HG03135 (cell line): Measurements from ENCODE around the gene NR0B2.
"Not testable (repeated sequence)": the region's sequence is repeated elsewhere in the genome, so short reads cannot be mapped to it uniquely, and the experiment has no call there.

Source experiments
- ATAC-seq: cut with Tn5 transposase; IDR thresholded peaks from one replicate; pipeline ENCODE4 v1.9.1; 2021; ENCODE audit warnings: mild to moderate bottlenecking, moderate library complexity; ENCODE audit not compliant: unreplicated experiment

NR0B2 gene, protein sequence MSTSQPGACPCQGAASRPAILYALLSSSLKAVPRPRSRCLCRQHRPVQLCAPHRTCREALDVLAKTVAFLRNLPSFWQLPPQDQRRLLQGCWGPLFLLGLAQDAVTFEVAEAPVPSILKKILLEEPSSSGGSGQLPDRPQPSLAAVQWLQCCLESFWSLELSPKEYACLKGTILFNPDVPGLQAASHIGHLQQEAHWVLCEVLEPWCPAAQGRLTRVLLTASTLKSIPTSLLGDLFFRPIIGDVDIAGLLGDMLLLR

DNA sequence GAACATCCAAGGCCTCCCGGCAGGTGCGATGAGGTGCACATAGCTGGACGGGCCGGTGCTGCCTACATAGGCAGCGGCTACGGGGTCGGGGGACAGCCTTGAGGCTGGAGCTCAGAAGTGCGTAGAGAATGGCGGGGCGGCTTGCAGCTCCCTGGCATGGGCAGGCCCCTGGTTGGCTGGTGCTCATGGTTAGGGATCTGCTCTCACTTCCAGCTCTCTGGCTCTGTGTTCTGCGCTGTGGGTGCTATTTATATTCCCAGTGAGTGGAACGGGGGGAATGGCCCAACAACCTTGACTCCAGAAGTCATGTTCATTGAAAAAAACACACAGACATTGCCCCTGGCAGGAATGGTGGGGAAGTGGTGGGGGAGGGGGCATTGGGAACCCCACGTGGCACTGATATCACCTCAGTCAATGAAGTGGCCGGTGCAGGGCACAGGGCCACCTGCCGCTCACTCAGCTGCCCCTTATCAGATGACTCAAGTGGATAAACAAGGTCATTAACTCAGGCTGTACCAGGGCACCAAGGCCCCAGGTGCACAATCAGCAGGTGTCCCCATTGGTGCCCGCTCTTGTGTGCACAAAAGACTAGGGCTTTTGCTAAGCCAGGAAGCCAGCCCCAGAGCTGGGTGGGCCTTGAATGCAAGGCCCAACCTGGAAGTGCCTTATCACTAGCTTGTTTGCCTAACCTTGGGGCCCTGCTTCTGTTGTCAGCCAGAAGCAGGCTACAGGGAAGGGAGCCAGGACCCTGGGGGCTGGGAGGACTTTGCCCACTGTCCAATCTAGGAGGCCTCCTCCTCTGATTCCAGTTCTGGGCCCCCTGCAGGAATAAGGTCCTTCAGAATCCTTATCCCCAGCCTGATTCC, at the start of gene NR0B2:
Gene NR0B2, minus strand, starts transcription at position 222 of the 866 bp plus-strand sequence. Its CDS starts 35 bp downstream, at position 187.
- ATAC-seq = no peak

- ATAC-seq = no peak
These were observed 48.1 kb upstream of the NR0B2 start for GRCh38 chr1:26961826-26962225.

DNA sequence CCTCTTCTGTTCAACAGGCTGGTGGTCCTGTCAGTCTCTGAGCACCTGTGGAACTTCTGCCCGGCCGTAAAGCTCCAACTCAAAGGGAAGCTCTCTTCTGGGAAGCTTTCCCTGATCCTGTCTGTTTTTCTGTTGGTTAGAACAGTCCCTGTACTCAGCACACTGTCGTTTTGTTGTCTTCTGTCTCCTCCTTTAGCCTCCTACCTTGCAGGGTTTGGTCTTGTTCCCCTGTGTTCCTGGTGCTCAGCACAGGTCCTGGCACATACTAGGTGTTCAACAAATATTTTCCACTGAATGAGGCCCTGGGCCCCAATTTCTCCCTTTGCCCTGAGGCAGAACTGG, 46.8 kb upstream of the NR0B2 start:
- no peak for ATAC-seq

DNA sequence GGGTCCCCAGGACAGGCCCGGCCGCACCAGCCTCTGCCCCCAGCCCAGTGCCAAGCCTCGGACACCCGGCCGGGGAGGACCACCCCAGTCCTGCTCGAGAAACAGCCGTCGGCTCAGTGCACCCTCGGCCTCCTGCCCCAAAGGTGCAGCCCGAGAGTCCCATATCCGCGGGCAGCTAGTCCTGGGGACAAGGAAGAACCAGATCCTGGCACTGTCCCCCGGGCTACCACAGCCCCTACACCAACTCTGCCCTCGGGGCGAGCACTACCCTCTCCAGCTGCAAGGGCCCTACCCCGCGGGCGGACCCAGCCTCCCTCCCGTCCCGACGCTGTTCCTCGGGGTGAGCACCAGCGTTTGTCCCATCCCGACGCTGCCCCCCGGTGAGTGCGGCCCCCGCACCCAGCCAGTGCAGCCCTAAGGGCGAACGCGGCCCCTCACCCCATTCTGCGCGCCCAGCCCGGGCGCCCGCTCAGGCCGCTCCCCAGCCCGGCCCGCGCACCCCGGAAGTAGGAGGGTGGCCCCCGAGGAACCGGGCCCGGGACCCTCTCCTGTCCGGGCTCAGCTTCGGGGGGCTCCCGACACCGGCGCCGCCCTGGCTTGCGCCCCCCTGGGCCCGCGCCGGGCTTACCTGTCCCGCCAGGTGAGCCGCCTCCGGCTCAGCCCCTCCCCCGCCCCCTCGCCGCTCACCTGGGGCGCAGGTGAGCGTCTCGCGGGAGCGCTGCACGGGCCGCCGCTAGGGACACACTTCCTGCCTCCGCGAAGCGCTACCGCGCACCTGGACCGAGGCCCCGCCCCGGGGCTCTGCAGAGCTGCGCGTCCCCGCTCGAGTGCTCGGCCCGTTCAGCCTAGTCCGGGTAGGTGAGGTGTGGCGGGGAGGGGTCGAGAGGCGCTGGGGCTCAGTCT, 46.2 kb upstream of the NR0B2 start, which contains the start of gene KDF1:
Gene KDF1, minus strand, starts transcription at position 747 of the 903 bp plus-strand sequence. CDS start 8,088 bp downstream, outside the sequence.
- ATAC-seq = no peak

DNA sequence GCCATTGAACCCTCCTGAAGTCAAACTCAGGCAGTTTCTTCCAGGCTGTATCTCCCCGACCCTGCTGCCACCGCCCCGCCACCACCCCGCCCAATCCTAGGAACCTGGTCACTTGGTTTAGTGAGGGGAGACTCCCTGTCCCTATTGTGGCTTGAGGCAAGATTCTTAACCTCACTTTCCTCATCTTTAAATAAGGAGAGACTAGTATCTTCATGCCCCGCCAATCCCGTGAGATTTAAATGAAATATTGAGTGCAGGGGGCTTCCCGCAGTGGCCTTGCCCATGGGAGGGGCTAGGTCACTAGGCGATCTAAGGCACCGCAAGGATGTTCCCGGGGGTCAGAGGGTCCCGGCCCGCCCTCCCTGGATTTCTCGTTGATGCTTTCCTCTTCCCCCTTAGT, 45.5 kb upstream of the NR0B2 start:
- no peak for ATAC-seq

DNA sequence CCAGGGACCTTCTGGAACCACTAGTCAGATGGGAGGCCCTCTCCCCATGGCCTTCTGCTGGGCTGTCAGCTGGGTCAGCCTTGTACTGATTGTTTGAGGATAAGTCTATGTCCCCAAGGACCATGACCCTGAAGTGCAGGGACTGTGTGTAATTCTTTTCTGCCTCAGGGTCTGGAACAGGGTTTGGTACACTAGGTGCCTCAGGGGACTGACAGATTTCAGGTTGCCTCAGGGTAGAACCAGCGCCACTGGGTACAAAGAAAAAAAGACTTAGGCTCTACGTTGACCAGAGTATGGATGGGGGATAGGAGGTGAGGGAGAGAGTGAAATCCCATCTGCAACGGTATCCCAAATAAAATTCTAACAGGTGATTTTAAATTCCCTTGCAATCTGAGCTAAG, 43.5 kb upstream of the NR0B2 start:
- ATAC-seq = no peak

DNA sequence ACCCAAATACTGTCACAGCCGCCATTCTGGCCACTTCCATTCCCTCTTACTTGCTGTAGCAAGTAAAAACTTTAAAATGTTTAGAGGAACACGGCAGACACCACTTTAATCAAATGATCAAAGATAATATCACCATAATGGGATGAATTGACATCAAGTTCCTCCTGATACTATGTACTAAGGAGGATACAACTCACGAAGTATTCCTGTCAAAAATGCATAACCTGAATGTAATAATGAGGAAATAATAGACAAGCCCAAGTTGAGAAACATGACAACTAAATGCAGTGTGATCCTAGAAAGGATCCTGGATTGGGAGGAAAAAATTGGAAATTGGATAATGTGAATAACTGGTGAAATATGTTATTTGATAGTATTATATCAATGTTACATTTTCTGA, 42.5 kb upstream of the NR0B2 start:
- ATAC-seq = no peak

DNA sequence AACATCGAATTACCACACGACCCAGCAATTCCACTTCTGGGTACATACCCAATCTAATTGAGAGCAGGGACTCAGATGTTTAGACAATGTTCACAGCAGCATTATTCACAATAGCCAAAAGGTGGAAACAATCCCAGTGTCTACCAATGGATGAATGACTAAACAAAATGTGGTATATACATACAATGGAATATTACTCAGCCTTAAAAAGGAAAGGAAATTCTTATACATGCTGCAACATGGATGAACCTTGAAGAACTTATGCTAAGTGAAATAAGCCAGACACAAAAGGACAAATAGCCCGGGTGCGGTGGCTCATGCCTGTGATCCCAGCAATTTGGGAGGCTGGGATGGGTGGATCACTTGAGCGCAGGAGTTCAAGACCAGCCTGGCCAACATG, 39.6 kb upstream of the NR0B2 start:
- ATAC-seq = no peak

GRCh38 chr1:26951821-26952497, 38.2 kb upstream of the NR0B2 start:
- ATAC-seq = no peak

DNA sequence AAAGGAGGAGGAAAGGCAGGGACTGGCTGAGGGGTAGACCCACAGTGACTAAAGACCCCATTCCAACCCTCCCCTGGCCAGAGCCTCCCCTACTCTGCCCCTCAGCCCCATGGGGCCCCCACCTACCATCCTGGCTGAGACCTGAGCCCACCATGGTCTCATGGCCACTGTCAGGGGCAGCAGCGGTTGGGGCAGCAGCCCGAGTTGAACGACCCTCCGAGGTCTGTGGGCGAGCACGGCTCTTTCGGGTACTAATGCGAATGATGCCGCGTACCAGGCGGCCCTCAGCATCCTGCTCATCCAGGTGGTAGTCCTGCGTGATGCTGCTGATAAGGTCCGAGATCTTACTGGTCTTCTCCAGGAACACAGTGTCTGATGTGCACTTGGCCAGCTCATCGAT, 37.4 kb upstream of the NR0B2 start:
- no peak for ATAC-seq

DNA sequence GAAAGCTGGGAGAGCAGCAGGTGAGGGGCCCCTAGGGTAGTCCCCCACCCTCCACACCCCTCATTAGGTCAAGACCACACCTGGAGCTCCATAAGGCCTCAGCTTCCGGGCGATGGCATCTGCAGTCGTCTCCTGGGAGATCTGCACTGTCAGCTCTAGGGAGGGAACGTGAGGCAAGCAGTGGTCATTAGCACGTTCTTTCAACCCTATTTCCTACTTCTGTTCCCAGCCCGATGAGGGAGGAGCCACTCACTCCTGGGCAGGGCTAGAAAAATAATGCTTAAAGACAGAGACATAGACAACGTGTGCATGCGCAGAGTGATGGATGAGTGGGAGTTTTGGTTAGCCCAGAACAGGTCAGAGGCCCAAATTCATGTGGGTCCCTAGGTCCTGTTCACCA, 36.8 kb upstream of the NR0B2 start:
- ATAC-seq = no peak

- ATAC-seq = no peak
These were observed 36.1 kb upstream of the NR0B2 start for GRCh38 chr1:26949926-26950319.

GRCh38 chr1:26949266-26949925, 35.6 kb upstream of the NR0B2 start:
- no peak for ATAC-seq

- not testable (repeated sequence) for ATAC-seq
These were observed 34.9 kb upstream of the NR0B2 start for GRCh38 chr1:26948725-26949057.

DNA sequence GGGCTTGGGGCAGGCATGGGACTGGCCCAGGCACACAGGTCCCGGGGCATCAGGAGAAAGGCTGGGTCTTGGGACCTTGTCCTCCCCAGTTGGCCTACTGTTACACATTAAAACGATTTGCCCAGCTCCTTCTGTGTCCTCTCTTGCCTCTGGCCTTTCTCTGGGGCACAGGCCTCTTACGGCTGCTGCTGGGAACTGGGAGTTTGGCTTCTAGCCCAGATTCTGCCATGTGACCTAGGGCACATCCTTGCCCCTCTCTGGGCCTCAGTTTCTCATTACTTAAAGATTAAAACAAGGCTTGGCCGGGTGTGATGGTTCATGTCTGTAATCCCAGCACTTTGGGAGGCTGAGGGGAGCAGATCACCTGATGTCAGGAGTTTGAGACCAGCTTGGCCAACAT, 32.5 kb upstream of the NR0B2 start:
- ATAC-seq = no peak

- no peak for ATAC-seq
These were observed 32.0 kb upstream of the NR0B2 start for GRCh38 chr1:26945728-26946127.

DNA sequence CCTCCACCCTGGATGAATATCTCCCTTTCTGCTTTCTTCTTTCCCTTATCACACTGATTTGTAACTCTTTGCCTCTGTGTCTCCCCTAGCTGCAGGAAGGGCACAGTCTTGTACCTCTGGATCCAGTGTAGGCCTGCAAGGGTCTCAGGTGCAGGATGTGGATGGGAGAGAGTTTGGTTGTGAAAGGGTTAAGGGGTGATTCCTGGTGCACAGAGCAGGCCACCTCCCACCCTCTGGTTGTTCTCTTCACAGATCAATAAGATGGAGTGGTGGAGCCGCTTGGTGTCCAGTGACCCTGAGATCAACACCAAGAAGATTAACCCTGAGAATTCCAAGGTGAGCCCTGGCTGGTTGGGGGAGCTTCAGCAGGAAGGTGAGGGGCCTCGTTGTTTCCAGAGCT, 31.4 kb upstream of the NR0B2 start:
- ATAC-seq = no peak

DNA sequence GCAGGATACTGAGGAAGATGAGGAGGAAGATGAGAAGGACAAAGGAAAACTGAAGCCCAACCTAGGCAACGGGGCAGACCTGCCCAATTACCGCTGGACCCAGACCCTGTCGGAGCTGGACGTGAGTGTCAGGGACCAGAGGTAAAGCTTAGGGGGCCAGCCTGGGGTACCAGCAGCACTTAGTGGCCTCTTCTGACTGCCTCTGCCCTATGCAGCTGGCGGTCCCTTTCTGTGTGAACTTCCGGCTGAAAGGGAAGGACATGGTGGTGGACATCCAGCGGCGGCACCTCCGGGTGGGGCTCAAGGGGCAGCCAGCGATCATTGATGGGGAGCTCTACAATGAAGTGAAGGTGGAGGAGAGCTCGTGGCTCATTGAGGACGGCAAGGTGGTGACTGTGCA, 28.9 kb upstream of the NR0B2 start:
- no peak for ATAC-seq

- ATAC-seq = no peak
These were observed 27.5 kb upstream of the NR0B2 start for GRCh38 chr1:26941311-26941710.

GRCh38 chr1:26938659-26939025, 24.9 kb upstream of the NR0B2 start:
- ATAC-seq = no peak
